GM23248 (cell line): ENCODE measurements around the gene TOLLIP.

Source experiments
- EZH2 ChIP-seq: fragments of 200-600 bp; sonication (generic); IDR thresholded peaks from 2 replicates; pipeline ENCODE4 v1.6.1; 2018; ENCODE audit warnings: antibody characterized with exemption, mild to moderate bottlenecking; ENCODE audit not compliant: insufficient read depth, poor library complexity, severe bottlenecking
- EZH2phosphoT487 ChIP-seq: fragments of 200-600 bp; sonication (generic); IDR thresholded peaks from 2 replicates; pipeline ENCODE4 v1.6.1; 2018; ENCODE audit warnings: antibody characterized with exemption, moderate library complexity, mild to moderate bottlenecking, low read depth; ENCODE audit not compliant: insufficient read depth

DNA sequence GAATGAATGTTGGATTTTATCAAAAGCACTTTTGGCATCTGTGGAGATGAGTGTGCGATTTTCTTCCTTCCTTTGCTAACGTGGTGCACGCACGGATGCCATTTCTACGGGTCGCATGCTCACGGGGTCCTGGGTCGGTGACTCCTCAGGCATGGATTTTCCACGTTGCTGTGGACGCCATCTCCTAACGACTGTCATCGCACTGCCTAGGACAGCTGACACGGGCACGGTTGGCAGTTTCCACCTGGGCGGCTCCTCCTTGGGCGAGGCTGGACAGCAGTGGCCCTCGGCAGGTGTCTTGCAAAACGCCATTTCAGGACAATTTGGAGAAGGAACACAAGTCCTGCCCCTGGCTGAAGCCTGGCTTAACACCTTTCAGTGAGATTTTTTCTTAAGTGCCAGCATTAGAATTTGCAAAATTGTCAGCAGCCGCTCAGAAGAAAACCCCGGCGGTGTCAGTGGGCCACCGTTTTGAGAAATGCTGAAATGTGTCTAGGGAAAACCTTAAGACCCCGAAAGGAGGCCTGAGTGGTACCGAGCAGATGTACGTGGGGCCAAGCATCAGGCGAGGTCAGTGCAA lies 34.7 kb upstream of the TOLLIP start:
- TF ChIP-seq EZH2 (no peak), EZH2phosphoT487 (no peak)
